OCI-M2 (cell line): ENCODE data around the gene ITGB2.

Experiments used
- DNase-seq: peaks from one replicate; lab custom pipeline; 2025; ENCODE audit not compliant: unreplicated experiment; lab: John Stamatoyannopoulos, UW

Gene ITGB2

GRCh38 chr21:44920694-44921604 lies at the start of gene ITGB2:
Gene ITGB2 (minus strand): TSS chr21:44920899. CDS start chr21:44910782, 10,117 bp downstream.
- DNase-seq, result no peak

- DNase-seq, result no peak
These were observed 49.4 kb upstream of the ITGB2 start for GRCh38 chr21:44969931-44970755.

- no peak for DNase-seq
These were observed 48.5 kb upstream of the ITGB2 start for GRCh38 chr21:44969066-44969670.

GRCh38 chr21:44967082-44968047 lies 46.7 kb upstream of the ITGB2 start:
- DNase-seq, result no peak

GRCh38 chr21:44966135-44967081 lies 45.7 kb upstream of the ITGB2 start:
- no peak for DNase-seq

- no peak for DNase-seq
These were observed 44.7 kb upstream of the ITGB2 start for GRCh38 chr21:44965251-44966022.

- no peak for DNase-seq
These were observed 43.7 kb upstream of the ITGB2 start for GRCh38 chr21:44964381-44964780.

- DNase-seq, result no peak
These were observed 41.8 kb upstream of the ITGB2 start for GRCh38 chr21:44962403-44962966.

GRCh38 chr21:44960141-44961092 lies 39.7 kb upstream of the ITGB2 start:
- DNase-seq, result no peak

- no peak for DNase-seq
These were observed 38.8 kb upstream of the ITGB2 start for GRCh38 chr21:44959376-44960091.

- no peak for DNase-seq
These were observed 37.9 kb upstream of the ITGB2 start for GRCh38 chr21:44958471-44959191.

GRCh38 chr21:44957901-44958451 lies 37.3 kb upstream of the ITGB2 start:
- DNase-seq, result no peak

- DNase-seq, result no peak
These were observed 36.5 kb upstream of the ITGB2 start for GRCh38 chr21:44957047-44957831.

- no peak for DNase-seq
These were observed 35.8 kb upstream of the ITGB2 start for GRCh38 chr21:44956356-44957046.
